Measurements from ENCODE around the gene PLET1. TPM values are rescaled to one million over a fixed set of nuclear protein-coding genes. Genes with fewer than 3 reads are reported as not detected.

The PLET1 gene
- total and polyA plus RNA-seq, 9 of the 15 experiments (the other 6 are each of a cell fraction or from before 2014, with no cell fraction given): not detected

DNA sequence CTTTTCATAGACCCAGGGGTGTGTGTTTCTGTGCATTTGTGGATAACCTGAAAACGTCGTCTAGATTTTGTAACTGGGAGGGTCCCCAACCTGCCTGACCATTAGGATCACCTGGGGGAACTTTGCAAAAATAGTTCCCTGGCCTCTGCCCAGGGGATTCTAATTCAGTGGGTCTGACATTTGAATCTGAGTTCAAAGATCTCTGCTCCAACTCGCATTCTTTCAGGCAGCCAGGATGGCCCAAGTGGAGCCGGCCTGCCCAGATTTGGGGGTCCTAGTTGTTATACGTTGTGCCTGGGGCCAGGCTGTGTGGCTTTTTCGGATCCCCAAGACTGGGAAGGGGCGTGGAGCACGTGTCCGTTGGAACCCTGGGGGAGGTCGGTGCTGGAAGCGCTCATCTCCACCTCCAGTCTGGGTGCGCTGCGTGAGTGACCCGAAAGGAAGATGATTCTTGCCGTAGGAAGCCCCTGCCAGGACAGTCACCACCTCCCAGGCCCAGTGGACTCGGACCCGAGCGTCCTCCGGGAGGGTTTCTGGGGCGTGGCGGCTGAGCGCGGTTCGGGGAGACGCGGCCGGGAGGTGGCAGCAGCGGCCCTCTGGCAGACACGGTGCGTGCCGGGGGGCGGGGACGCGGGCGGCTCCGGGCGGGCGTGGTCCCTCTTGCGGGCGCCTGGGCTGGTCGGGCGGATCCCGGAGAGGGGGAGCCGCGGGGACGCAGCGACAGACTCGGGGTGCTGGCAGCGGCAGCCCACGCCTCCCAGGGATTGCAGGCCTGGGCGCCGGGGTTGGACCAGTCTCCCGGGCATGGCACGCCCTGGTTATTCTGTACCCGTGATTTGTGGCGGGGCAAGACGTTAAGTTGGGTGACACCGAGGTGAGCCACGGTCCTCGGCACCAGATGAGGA, 29.2 kb upstream of the PLET1 start (continued):
- TF ChIP-seq ZNF239 (CRISPR knock-in tag; IDR thresholded peaks at IDR 0.05): no peak
- TF ChIP-seq ZNF436 (CRISPR knock-in tag; IDR thresholded peaks at IDR 0.05): no peak
- peak; percentile 31; the same call in 1 of the 2 replicates for TF ChIP-seq USF2 (CRISPR knock-in tag; IDR thresholded peaks at IDR 0.05)
- no peak for TF ChIP-seq FOXM1 (IDR thresholded peaks at IDR 0.05; ENCODE audit: low read depth)
- TF ChIP-seq FOXM1 (CRISPR knock-in tag; IDR thresholded peaks at IDR 0.05; ENCODE audit: low read depth): no peak
- TF ChIP-seq PPARD (CRISPR knock-in tag; IDR thresholded peaks at IDR 0.05): no peak
- TF ChIP-seq TEAD2 (tag; IDR thresholded peaks at IDR 0.05): no peak
- no peak for TF ChIP-seq HIVEP1 (CRISPR knock-in tag; IDR thresholded peaks at IDR 0.05)
- TF ChIP-seq MTA1 (IDR thresholded peaks at IDR 0.05; ENCODE audit: borderline replicate concordance): no peak
- no peak for TF ChIP-seq PATZ1 (CRISPR knock-in tag; IDR thresholded peaks at IDR 0.05; ENCODE audit: borderline replicate concordance)
- no peak for TF ChIP-seq CC2D1A (IDR thresholded peaks at IDR 0.05)
- TF ChIP-seq BRF1 (IDR thresholded peaks at IDR 0.05; ENCODE audit: borderline replicate concordance, extremely low read depth, insufficient read length): no peak
- TF ChIP-seq ZNF764 (CRISPR knock-in tag; IDR thresholded peaks at IDR 0.05; ENCODE audit: low read depth): no peak
- peak; percentile 47; the same call in 1 of the 2 replicates for TF ChIP-seq MYC (IDR thresholded peaks at IDR 0.05; ENCODE audit: low read depth, low read length)
- TF ChIP-seq MYC (CRISPR knock-in tag; IDR thresholded peaks at IDR 0.05; ENCODE audit: borderline replicate concordance, low read depth): no peak
